Measurements from ENCODE around the gene LDLRAD4. TPM values are rescaled to one million over a fixed set of nuclear protein-coding genes. Genes with fewer than 3 reads are reported as not detected.

LDLRAD4 gene
- total and polyA plus RNA-seq, 12 donors = 3.9 to 64.5 (median 36.0) TPM

- Histone ChIP-seq H3K9me3 (replicated peaks in 1 of 3) (no peaks in the 10 kb centered on the region), H3K4me1 (replicated peaks in 1 of 2) (peaks cover 0 to 8% of the 10 kb centered on the region in 2 donors), H3K4me3 (no peak overlapping the region), H3K36me3 (replicated peaks in 1 of 2) (no peaks in the 10 kb centered on the region), H3K27ac (peak overlapping the region; percentile 11 to 86 (median 61)), H3K27me3 (no peaks in the 10 kb centered on the region)
- peak in 1 of 7 donors; percentile 19 for DNase-seq
- TF ChIP-seq CTCF (IDR thresholded peaks at IDR 0.05) = no peak
- no peak for TF ChIP-seq POLR2A (IDR thresholded peaks at IDR 0.05)
- intact Hi-C loops (cut with DNase I) = no loop called here
- WGBS, 4 donors = 82 to 89% (median 88%) methylated on average over 5 of the region's 5 CpGs
These were observed 302.2 kb downstream of the LDLRAD4 start for GRCh38 chr18:13520741-13521140.

GRCh38 chr18:13521418-13521817, 302.9 kb downstream of the LDLRAD4 start:
- H3K9me3 ChIP-seq (replicated peaks in 1 of 3) = no peaks in the 10 kb centered on the region
- peak overlapping the region in 3 of 5 donors; percentile 20 to 86 (median 22) for H3K27ac ChIP-seq
- intact Hi-C loops (cut with DNase I) = no loop called here

GRCh38 chr18:13522256-13522655, 303.7 kb downstream of the LDLRAD4 start:
- Histone ChIP-seq H3K9me3 (replicated peaks in 1 of 3) (no peaks in the 10 kb centered on the region), H3K4me1 (replicated peaks in 1 of 2) (peaks cover 0 to 8% of the 10 kb centered on the region in 2 donors), H3K27ac (peak overlapping the region in 2 of 5 donors; percentile 22 to 86), H3K27me3 (no peaks in the 10 kb centered on the region), H3K4me3 (no peak overlapping the region), H3K36me3 (replicated peaks in 1 of 2) (no peaks in the 10 kb centered on the region)
- TF ChIP-seq CTCF (IDR thresholded peaks at IDR 0.05) (no peak), POLR2A (IDR thresholded peaks at IDR 0.05) (no peak)
- DNase-seq = peak in 1 of 7 donors; percentile 3
- 91 to 96% (median 93%) methylated on average over 2 of the region's 2 CpGs for WGBS, 4 donors
- intact Hi-C loops (cut with DNase I) = no loop called here

More at GRCh38 chr18:13521418-13521817, 302.9 kb downstream of the LDLRAD4 start:
- Histone ChIP-seq H3K4me3 (no peak overlapping the region), H3K36me3 (replicated peaks in 1 of 2) (no peaks in the 10 kb centered on the region), H3K27me3 (no peaks in the 10 kb centered on the region), H3K4me1 (replicated peaks in 1 of 2) (peaks cover 0 to 8% of the 10 kb centered on the region in 2 donors)
- peak in 1 of 7 donors; percentile 25 for DNase-seq
- WGBS, 4 donors = 82 to 87% (median 85%) methylated on average over 4 of the region's 4 CpGs
- TF ChIP-seq POLR2A (IDR thresholded peaks at IDR 0.05) (no peak), CTCF (IDR thresholded peaks at IDR 0.05) (no peak)

- intact Hi-C loops (cut with DNase I) = no loop called here
- H3K9me3 ChIP-seq (replicated peaks in 1 of 3) = no peaks in the 10 kb centered on the region
- no peaks in the 10 kb centered on the region for H3K36me3 ChIP-seq (replicated peaks in 1 of 2)
- H3K27me3 ChIP-seq = no peaks in the 10 kb centered on the region
- DNase-seq = peak in 2 of 7 donors; percentile 15 to 46
- H3K27ac ChIP-seq = no peak overlapping the region
- no peak for TF ChIP-seq CTCF (IDR thresholded peaks at IDR 0.05)
- TF ChIP-seq POLR2A (IDR thresholded peaks at IDR 0.05) = no peak
- 87 to 93% (median 91%) methylated on average over 11 to 15 of the region's 15 CpGs for WGBS, 4 donors
- no peak overlapping the region for H3K4me3 ChIP-seq
- H3K4me1 ChIP-seq (replicated peaks in 1 of 2) = peaks cover 0 to 8% of the 10 kb centered on the region in 2 donors
These were observed 304.5 kb downstream of the LDLRAD4 start for GRCh38 chr18:13522861-13523660.
